OCI-LY1 (cell line): ENCODE data around the gene STAT3.

Source experiments
- H2AFZ ChIP-seq: fragments of 200-600 bp; sonication (generic), shearing (Covaris generic); 2 replicates; pipeline ENCODE4 v1.6.0; 2014; ENCODE audit warnings: antibody characterized with exemption, mild to moderate bottlenecking, low read length
- H3F3A ChIP-seq: fragments of 200-600 bp; sonication (generic), shearing (Covaris generic); 2 replicates; pipeline ENCODE4 v1.6.0; 2014; ENCODE audit warnings: mild to moderate bottlenecking, antibody characterized with exemption, low read length, moderate library complexity; ENCODE audit not compliant: insufficient read depth
- H3K27ac ChIP-seq: fragments of 200-600 bp; sonication (generic); 2 replicates; pipeline ENCODE4 v1.5.1; 2014; ENCODE audit warnings: low read length, mixed run types, mild to moderate bottlenecking, low read depth; ENCODE audit not compliant: poor library complexity, severe bottlenecking
- H3K27me3 ChIP-seq: fragments of 200-600 bp; sonication (generic); 2 replicates; pipeline ENCODE4 v1.6.0; 2014; ENCODE audit warnings: antibody characterized with exemption, mild to moderate bottlenecking, low read length, moderate library complexity; ENCODE audit not compliant: insufficient read depth
- H3K36me3 ChIP-seq: fragments of 200-600 bp; sonication (generic); 2 replicates; pipeline ENCODE4 v1.6.1; 2014; ENCODE audit warnings: mild to moderate bottlenecking, antibody characterized with exemption, low read length, moderate library complexity, mixed read lengths; ENCODE audit not compliant: insufficient read depth
- H3K4me1 ChIP-seq: fragments of 200-600 bp; sonication (generic); 2 replicates; pipeline ENCODE4 v1.5.1; 2014; ENCODE audit warnings: mild to moderate bottlenecking, low read length, moderate library complexity; ENCODE audit not compliant: insufficient read depth, severe bottlenecking
- H3K4me2 ChIP-seq: fragments of 200-600 bp; sonication (generic), shearing (Covaris generic); 2 replicates; pipeline ENCODE4 v1.6.1; 2014; ENCODE audit warnings: low read length
- H3K4me3 ChIP-seq: fragments of 200-600 bp; sonication (generic); 2 replicates; pipeline ENCODE4 v1.5.1; 2014; ENCODE audit warnings: low read length, low read depth, mild to moderate bottlenecking, mixed read lengths; ENCODE audit not compliant: poor library complexity, severe bottlenecking
- H3K79me2 ChIP-seq: fragments of 200-600 bp; shearing (Covaris generic); 2 replicates; pipeline ENCODE4 v1.6.1; 2016; ENCODE audit warnings: mixed run types, low read length, mixed read lengths; ENCODE audit not compliant: insufficient read depth
- H3K9ac ChIP-seq: fragments of 200-600 bp; sonication (generic), shearing (Covaris generic); 2 replicates; pipeline ENCODE4 v1.6.1; 2014; ENCODE audit warnings: mild to moderate bottlenecking, low read length, mixed read lengths
- H3K9me2 ChIP-seq: fragments of 200-600 bp; sonication (generic), shearing (Covaris generic); 2 replicates; pipeline ENCODE4 v1.6.1; 2014; ENCODE audit warnings: low read depth, mild to moderate bottlenecking, low read length, mixed read lengths
- H3K9me3 ChIP-seq: fragments of 200-600 bp; shearing (Covaris generic); 2 replicates; pipeline ENCODE4 v1.6.1; 2014; ENCODE audit warnings: low read length, mixed read lengths
- H4K20me1 ChIP-seq: fragments of 200-600 bp; sonication (generic), shearing (Covaris generic); 2 replicates; pipeline ENCODE4 v1.6.0; 2016; ENCODE audit warnings: mild to moderate bottlenecking, low read length; ENCODE audit not compliant: insufficient read depth
- CTCF ChIP-seq: fragments of 200-600 bp; sonication (generic), shearing (Covaris generic); IDR thresholded peaks from 2 replicates; pipeline ENCODE4 v1.5.1; 2017; ENCODE audit warnings: mild to moderate bottlenecking, antibody characterized with exemption, low read length, moderate library complexity, mixed read lengths
- EZH2 ChIP-seq: fragments of 200-600 bp; sonication (generic), shearing (Covaris generic); IDR thresholded peaks from 2 replicates; pipeline ENCODE4 v1.8.0; 2017; ENCODE audit warnings: borderline replicate concordance, mixed run types, mild to moderate bottlenecking, antibody characterized with exemption, low read length, moderate library complexity, mixed read lengths

Gene STAT3

GRCh38 chr17:42408061-42408460 lies 19.8 kb upstream of the STAT3 start:
- no peaks in the 10 kb centered on the region for H3K79me2 ChIP-seq

GRCh38 chr17:42407289-42407836 lies 19.1 kb upstream of the STAT3 start:
- no peak for TF ChIP-seq EZH2
- no peak for TF ChIP-seq CTCF
- Histone ChIP-seq H4K20me1 (no peaks in the 10 kb centered on the region), H2AFZ (no peak overlapping the region), H3K4me3 (no peak overlapping the region), H3K36me3 (no peaks in the 10 kb centered on the region), H3K9me2 (no peaks in the 10 kb centered on the region), H3K27me3 (peaks cover 6% of the 10 kb centered on the region; the same call in 1 of the 2 replicates), H3K4me1 (no peaks in the 10 kb centered on the region), H3F3A (no peaks in the 10 kb centered on the region), H3K9ac (no peak overlapping the region), H3K4me2 (no peak overlapping the region), H3K9me3 (no peaks in the 10 kb centered on the region), H3K79me2 (no peaks in the 10 kb centered on the region), H3K27ac (no peak overlapping the region)

More at GRCh38 chr17:42408061-42408460, 19.8 kb upstream of the STAT3 start:
- Histone ChIP-seq H3K27me3 (peaks cover 6% of the 10 kb centered on the region; the same call in 1 of the 2 replicates), H3K9ac (no peak overlapping the region), H4K20me1 (no peaks in the 10 kb centered on the region), H3K4me3 (no peak overlapping the region), H3K9me2 (no peaks in the 10 kb centered on the region), H3K4me2 (no peak overlapping the region), H3K27ac (no peak overlapping the region), H3F3A (no peaks in the 10 kb centered on the region), H3K4me1 (no peaks in the 10 kb centered on the region), H2AFZ (no peak overlapping the region), H3K9me3 (no peaks in the 10 kb centered on the region), H3K36me3 (no peaks in the 10 kb centered on the region)
- no peak for TF ChIP-seq EZH2

GRCh38 chr17:42406615-42407288 lies 18.5 kb upstream of the STAT3 start:
- Histone ChIP-seq H4K20me1 (no peaks in the 10 kb centered on the region), H3K9me3 (no peaks in the 10 kb centered on the region), H2AFZ (no peak overlapping the region), H3K9ac (no peak overlapping the region), H3F3A (no peaks in the 10 kb centered on the region), H3K27me3 (peaks cover 10% of the 10 kb centered on the region; the same call in 1 of the 2 replicates), H3K36me3 (no peaks in the 10 kb centered on the region), H3K9me2 (no peaks in the 10 kb centered on the region), H3K79me2 (no peaks in the 10 kb centered on the region), H3K4me3 (no peak overlapping the region), H3K4me2 (no peak overlapping the region), H3K4me1 (no peaks in the 10 kb centered on the region), H3K27ac (no peak overlapping the region)
- no peak for TF ChIP-seq EZH2
- no peak for TF ChIP-seq CTCF
